NCI-H146 treated with DMSO at 0.1 percent for 48 hours (cell line): Measurements from ENCODE around the gene IMMP2L.

ENCODE experiments used
- DNase-seq: peaks from one replicate; lab custom pipeline; 2025; ENCODE audit not compliant: unreplicated experiment; lab: John Stamatoyannopoulos, UW

Gene IMMP2L

GRCh38 chr7:110894111-110894510 lies 668.2 kb downstream of the IMMP2L start:
- DNase-seq = no peak

DNA sequence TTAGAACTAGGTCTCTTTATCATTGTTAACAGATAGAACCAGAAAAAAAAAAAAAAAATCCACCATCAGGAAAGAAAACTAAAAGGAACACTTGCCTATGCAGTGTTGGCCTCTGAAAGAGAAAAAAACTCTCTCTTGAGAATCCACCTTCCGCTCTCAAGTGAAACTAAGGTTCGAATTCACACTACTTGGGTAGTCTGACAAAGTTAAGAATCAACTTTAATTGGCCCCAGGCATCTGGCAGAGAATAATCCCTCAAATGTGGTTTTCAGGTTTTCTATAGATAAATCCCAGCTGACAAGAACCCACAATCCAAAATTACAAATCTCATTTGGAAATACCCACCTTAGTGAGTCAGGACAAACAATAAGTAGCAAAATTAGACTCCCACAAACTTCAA lies 671.1 kb downstream of the IMMP2L start:
- no peak for DNase-seq

- DNase-seq = no peak
Measured at GRCh38 chr7:110890101-110890500, 672.2 kb downstream of the IMMP2L start.

- no peak for DNase-seq
Measured at GRCh38 chr7:110889335-110889734, 673.0 kb downstream of the IMMP2L start.

DNA sequence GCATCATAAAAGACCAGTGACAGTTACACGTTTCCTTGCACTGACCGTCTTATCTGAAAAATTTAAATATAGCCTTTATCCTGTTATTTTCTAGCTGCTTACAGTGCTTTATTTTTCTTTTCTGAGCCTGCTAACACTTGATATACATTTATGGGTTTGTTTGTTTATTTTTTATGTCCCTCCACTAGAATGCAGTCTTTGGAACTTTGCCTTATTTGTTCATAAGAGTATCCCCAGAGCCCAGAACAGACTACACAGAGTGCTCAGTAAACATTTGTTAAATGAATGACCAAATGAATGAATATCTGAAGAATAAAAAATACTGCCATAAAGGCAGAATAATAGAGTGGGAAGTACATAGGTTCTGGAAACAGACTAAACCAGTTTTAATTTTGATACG lies 673.7 kb downstream of the IMMP2L start:
- DNase-seq = no peak

GRCh38 chr7:110885474-110885873 lies 676.8 kb downstream of the IMMP2L start:
- DNase-seq = no peak

DNA sequence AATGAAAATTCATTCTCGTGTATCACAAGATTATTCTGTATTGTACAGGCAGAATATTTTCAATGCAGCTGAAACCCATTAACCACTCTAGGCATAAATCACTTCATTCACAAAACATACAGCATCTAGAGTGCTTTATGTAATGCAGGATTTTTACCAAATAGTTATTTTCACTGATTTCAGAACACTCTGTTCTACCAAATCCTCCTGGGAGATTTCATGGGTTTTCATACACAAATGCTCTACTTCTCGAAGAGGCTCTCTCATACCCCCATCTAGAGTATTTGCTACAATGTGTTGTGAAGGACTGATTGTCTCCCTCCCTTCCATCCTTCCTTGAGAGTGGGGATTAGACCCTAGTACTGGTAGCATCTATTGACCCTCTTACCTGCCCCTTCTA lies 680.6 kb downstream of the IMMP2L start:
- DNase-seq = no peak

DNA sequence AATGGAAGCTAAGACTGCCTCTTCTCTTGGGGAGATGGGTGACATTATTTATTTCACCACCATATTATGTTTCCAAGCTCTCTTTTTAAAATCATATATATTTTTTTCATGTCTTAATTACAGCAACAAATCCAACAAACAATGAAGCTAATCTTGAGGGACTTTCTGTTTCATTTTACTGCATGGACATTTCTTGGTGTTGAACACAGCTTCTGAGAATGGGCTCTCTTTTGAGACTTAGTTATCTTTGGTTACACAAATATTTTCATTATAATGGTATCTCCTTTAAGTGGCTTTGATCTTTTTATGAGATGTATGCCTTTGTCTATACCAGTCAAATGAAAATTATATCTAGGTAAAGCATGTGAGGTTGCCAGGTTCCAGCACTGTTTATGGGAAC lies 681.3 kb downstream of the IMMP2L start:
- no peak for DNase-seq

DNA sequence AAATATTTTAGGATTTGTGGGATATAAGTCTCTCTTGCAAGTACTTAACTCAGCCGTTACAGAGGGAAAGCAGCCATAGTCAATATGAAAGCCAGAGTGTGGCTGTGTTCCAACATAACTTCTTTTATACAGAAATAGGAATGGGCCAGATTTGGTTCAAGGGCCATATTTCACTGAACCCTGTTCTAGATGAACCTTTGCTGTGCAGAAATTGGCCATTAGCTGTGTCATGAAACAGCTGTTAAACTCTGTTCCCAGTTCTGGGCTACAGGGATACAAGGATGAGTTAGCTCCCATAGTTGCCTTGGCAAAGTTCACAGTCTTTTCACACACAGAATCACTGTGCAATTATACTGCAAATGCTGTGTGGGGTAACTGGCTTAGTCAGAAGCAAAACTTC lies 685.3 kb downstream of the IMMP2L start:
- DNase-seq = no peak

DNA sequence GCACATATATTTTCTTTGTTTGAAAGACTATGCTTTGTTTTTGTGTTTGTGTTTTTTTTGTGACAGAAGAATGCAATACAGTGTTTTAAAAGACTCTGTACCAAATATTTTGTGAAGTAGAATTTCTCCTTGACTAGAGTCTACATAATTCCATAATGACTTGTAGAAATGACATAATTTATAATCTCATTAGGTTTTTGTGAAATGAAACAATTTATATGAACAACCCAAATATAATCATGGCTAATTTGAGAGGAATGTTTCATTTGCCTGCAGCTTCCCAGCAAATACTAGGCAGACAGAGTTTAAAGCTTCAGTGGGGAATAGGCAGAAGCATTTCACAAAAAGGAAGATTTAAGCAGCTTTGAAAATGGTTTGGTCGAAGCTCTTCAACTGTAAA lies 686.9 kb downstream of the IMMP2L start:
- no peak for DNase-seq

GRCh38 chr7:110871856-110872255 lies 690.4 kb downstream of the IMMP2L start:
- no peak for DNase-seq

DNA sequence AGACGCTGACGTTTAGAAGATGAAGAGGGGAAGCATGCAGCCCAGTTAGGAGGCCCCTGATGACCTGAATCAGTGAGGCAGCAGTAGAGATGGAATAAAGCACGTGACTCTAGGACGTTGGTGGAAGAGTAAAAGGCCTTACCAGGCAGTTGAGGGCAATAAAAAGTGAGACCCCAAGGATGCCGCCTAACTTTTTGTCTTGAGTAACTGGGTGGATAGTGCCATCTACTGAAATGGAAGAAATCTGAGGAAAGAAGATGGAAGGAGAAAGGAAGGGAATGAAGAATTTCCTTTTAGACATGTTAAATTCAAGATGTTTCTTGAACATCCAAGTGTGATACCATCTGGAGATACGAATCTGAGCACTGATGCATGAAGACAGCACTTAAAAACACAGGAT lies 691.4 kb downstream of the IMMP2L start:
- DNase-seq = no peak

DNA sequence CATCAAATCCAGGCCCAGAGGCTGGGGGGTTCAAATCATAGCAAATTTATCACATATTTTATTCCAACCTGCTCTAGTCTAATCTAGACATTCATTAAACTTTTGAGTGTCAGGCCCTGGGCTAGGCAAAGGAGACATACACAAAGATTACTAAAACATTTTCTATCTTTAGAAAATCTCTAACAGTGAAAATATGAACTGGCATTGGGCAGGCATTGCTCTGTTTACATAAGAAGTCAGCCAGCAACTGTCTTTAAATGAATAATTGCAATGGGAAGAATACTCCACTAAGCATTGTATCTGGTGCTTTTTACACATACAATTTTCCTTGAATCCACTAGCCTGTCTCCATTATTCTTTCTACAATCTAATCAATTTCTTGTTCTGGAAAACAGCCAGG lies 693.8 kb downstream of the IMMP2L start:
- no peak for DNase-seq

DNA sequence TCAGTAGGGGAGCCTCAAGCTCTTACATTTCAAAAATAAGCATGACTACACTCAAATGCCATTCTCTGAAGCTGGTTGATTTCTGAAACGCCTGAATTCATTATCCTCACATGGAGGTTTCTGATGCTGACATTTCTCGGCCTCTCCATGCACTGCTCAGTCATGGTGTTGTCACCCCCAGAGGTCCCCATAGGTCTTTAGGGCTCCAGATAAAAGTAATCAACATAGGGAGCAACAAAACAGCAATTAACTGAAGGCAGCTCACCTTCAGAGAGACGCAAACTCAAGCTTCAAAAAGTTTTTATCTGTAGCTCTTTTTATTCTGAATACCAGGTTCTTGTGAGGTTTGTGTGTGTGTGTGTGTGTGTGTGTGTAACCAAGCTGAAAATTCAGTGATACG lies 694.5 kb downstream of the IMMP2L start:
- DNase-seq = no peak

DNA sequence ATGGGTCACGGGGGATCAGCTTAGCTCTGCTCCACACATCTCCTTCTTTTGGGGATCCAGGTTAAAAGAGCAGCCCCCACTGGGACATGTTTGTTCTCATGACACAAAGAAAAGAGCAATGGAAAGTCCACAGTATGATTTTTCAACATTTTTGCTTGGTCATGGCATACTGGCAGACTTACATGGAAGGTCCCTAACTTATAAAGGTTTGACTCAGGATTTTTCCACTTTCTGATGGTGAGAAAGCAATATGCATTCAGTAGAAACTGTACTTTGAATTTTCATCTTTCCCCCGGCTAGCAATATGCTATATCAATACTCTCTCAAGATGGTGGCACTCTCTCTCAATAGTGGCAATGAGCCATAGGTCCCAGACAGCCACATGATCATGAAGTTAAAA lies 699.0 kb downstream of the IMMP2L start:
- DNase-seq = no peak

DNA sequence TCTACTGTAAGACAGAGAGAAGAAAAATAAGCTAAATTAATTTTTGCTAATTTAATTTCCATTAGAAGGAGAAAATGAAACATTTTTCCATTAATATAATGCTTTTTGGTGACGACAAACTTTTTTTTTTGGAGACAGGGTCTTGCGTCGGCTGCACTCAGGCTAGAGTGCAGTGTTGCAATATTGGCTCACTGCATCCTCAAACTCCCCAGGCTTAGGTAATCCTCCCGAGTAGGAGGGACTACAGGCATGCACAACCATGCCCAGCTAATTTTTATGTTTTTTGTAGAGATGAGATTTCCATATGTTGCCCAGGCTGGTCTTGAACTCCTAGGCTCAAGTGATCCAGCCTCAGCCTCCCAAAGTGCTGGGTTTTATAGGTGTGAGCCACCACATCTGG lies 701.1 kb downstream of the IMMP2L start:
- DNase-seq = no peak

- DNase-seq = no peak
Measured at GRCh38 chr7:110857106-110857505, 705.2 kb downstream of the IMMP2L start.

DNA sequence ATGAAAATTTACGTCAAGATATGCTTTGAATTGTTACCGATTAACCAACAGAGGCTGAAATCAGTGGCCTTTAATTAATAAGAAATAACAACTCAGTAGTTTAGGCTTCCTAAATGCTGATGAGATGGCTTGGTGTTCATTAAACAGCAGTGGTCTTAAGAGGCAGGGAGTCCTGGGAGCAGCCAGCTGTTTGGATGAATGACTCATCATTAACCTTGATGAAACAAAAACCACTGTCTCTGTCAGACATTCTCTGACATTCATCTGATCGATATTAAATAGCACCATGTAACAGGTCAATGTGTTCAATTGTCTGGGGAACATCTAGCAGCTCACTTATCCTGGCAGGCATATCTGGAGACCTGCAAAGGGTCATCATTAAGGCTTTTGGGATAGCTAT lies 705.6 kb downstream of the IMMP2L start:
- peak; percentile 68 for DNase-seq

GRCh38 chr7:110854651-110855050 lies 707.6 kb downstream of the IMMP2L start:
- DNase-seq = no peak

- DNase-seq = no peak
Measured at GRCh38 chr7:110854166-110854565, 708.1 kb downstream of the IMMP2L start.

GRCh38 chr7:110853263-110853662 lies 709.0 kb downstream of the IMMP2L start:
- DNase-seq = no peak

- no peak for DNase-seq
Measured at GRCh38 chr7:110852156-110852940, 709.9 kb downstream of the IMMP2L start.

GRCh38 chr7:110850224-110850623 lies 712.1 kb downstream of the IMMP2L start:
- DNase-seq = no peak
